Progenitor cell of endocrine pancreas (in vitro differentiated cells): ENCODE results near the gene COL2A1. TPM values are rescaled to one million over a fixed set of nuclear protein-coding genes. Genes with fewer than 3 reads are reported as not detected.

Experiments
- DNase-seq: peaks from one replicate; pipeline ENCODE4 v3.0.0; 2021; ENCODE audit warnings: low spot score; ENCODE audit not compliant: unreplicated experiment
- H3K27ac Mint-ChIP-seq: 2 replicates; pipeline ENCODE4 v1.8.0; 2021; ENCODE audit warnings: mild to moderate bottlenecking, moderate library complexity, mixed read lengths
- H3K27me3 Mint-ChIP-seq: 2 replicates; pipeline ENCODE4 v1.8.0; 2021; ENCODE audit warnings: mixed read lengths
- H3K36me3 Mint-ChIP-seq: 2 replicates; pipeline ENCODE4 v1.8.0; 2022; ENCODE audit warnings: mixed read lengths; ENCODE audit not compliant: insufficient read depth
- H3K4me1 Mint-ChIP-seq: 2 replicates; pipeline ENCODE4 v1.8.0; 2021; ENCODE audit warnings: low read depth, mixed read lengths
- H3K4me3 Mint-ChIP-seq: 2 replicates; pipeline ENCODE4 v1.8.0; 2021; ENCODE audit warnings: low read depth, mild to moderate bottlenecking, moderate library complexity, mixed read lengths
- H3K9me3 Mint-ChIP-seq: 2 replicates; pipeline ENCODE4 v1.8.0; 2021; ENCODE audit warnings: low read depth, mixed read lengths
- total RNA-seq: library from RNA; stranded (reverse); gene quantifications from 2 replicates; pipeline ENCODE4 v1.2.1, GENCODE V29; 2021
- TF ChIP-seq, protein P1 (sequence below): fragments of 200-600 bp; sonication (generic); IDR thresholded peaks from one replicate; pipeline ENCODE4 v1.5.0; 2021; ENCODE audit warnings: antibody characterized with exemption, mild to moderate bottlenecking; ENCODE audit not compliant: unreplicated experiment

The COL2A1 gene
- total RNA-seq, 1 donor from 2014 or later, result 424 TPM

DNA sequence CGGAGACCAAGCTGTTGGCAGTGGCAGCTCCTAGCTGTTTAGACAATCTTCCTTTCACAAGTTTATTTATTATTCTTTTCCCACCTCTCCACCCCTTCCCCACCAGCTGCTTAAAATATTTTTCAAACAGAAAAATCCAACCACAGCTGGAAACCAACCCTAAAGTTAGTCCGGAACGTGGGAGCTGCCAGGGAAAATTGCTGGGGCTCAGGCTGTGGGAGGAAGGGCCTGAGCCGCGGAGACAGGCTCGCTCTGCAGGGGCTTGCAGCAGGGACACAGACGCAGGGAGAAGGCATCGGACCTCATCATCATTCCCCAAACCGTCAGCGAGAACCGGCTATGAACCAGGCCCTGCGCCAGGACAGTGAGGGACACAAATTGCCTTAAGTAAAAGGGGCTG lies 56.9 kb downstream of the COL2A1 start:
- H3K27ac Mint-ChIP-seq, result no peak overlapping the region
- DNase-seq, result no peak
- no peak overlapping the region for H3K4me3 Mint-ChIP-seq

DNA sequence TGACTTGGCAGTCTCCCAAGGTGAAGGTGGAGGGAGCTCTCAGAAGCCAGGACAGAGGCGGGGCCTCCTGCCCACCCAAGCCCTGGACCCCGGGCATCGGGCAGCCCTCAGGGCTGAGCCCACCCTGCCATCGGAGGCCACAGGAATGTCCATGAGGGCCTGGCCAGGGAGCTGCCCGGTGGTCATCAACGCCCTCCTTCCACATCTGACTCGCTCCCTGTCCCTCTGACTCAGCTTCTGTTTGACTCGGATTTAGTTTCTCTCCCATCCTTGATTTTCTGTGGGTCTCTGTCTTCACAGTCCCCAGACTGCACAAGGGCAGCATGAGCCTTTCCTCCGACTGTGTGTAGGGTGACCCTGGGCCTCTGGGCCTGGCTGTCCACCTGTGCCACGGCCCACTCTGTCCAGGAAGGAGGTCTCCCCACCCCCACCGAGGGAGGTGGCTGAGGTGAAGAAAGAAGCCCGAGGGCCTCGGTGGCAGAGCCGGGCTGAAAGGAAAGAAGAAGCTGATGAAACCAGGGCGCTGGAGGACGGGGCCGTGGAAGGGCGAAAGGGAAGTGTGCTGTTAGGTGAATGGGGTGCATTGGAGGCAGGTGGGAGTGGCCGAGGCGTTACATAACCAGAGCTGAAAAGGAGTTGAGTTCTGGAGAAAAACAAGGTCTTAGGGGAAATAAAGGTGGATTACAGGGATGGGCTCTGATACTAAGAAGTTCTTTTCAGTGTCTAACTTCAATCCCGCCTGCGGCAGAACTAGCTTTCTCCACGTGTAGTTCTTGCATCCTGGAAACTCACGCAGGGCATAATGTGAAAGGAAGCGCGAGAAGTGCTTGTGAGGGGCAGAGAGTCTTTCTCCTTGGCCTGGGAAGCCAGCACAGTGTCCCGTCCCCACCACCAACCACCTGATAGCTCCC lies 57.6 kb downstream of the COL2A1 start:
- Mint-ChIP-seq H3K36me3 (no peaks in the 10 kb centered on the region), H3K4me1 (no peaks in the 10 kb centered on the region), H3K27ac (no peak overlapping the region), H3K27me3 (peaks cover 16% of the 10 kb centered on the region), H3K9me3 (no peaks in the 10 kb centered on the region), H3K4me3 (no peak overlapping the region)
- DNase-seq, result no peak
- TF ChIP-seq, protein P1, sequence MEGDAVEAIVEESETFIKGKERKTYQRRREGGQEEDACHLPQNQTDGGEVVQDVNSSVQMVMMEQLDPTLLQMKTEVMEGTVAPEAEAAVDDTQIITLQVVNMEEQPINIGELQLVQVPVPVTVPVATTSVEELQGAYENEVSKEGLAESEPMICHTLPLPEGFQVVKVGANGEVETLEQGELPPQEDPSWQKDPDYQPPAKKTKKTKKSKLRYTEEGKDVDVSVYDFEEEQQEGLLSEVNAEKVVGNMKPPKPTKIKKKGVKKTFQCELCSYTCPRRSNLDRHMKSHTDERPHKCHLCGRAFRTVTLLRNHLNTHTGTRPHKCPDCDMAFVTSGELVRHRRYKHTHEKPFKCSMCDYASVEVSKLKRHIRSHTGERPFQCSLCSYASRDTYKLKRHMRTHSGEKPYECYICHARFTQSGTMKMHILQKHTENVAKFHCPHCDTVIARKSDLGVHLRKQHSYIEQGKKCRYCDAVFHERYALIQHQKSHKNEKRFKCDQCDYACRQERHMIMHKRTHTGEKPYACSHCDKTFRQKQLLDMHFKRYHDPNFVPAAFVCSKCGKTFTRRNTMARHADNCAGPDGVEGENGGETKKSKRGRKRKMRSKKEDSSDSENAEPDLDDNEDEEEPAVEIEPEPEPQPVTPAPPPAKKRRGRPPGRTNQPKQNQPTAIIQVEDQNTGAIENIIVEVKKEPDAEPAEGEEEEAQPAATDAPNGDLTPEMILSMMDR, result no peak

More for the DNA sequence above, 56.9 kb downstream of the COL2A1 start:
- peaks cover 19% of the 10 kb centered on the region for H3K27me3 Mint-ChIP-seq
- H3K36me3 Mint-ChIP-seq, result no peaks in the 10 kb centered on the region
- H3K9me3 Mint-ChIP-seq, result no peaks in the 10 kb centered on the region
- H3K4me1 Mint-ChIP-seq, result no peaks in the 10 kb centered on the region
- TF ChIP-seq, protein P1, result no peak

DNA sequence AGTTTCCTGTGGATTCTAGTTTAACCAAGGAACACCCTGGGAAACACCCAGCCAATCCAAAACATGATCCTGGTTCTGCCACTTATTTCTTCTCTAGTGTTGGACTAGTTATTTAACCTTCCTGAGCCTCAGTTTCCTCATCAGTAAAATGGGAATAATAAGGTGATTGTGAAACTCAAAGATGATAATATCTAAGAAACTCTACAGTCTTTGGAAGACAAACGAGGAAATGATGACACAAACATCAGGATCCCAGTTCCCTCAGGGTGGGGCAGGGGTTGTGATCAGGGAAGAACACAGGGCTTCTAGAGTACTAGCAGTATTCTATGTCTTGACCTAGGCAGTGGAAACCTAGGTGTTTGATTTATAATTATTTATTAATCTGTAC lies 58.9 kb downstream of the COL2A1 start:
- DNase-seq, result no peak
- Mint-ChIP-seq H3K4me1 (peaks cover 1% of the 10 kb centered on the region), H3K27me3 (peaks cover 20% of the 10 kb centered on the region), H3K4me3 (no peak overlapping the region), H3K27ac (no peak overlapping the region), H3K36me3 (no peaks in the 10 kb centered on the region), H3K9me3 (no peaks in the 10 kb centered on the region)
- TF ChIP-seq, protein P1, result no peak

DNA sequence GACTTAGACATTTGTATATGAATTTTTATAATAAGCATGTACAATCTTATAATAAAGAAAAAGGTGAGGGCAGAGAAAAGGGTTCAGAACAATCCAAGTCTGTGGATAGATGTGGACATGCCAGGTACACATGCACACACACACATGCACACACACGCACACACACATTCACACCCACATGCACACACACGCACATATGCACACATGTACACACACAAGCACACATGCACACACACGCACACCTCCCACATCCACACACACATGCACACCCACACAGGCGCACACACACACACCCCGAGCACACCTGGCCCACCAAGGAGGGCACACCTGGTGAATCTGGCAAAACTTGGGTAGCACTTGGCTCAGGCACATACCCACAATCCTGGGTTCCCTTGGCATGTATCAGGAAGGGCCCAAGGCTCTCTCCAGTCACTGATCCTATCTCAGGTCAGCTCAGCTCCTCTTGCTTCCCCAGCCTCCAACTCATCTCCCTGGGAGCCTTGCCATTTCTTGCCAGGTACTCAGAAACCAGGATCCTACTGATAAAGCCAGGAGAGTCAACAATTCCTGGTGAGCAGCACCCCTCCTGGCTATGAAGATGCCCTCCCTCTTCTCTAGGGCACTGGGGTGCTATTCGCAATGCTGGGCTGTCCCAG lies 59.5 kb downstream of the COL2A1 start:
- DNase-seq, result no peak
- H3K4me3 Mint-ChIP-seq, result no peak overlapping the region
- H3K4me1 Mint-ChIP-seq, result peaks cover 1% of the 10 kb centered on the region
- H3K27me3 Mint-ChIP-seq, result peaks cover 22% of the 10 kb centered on the region
- TF ChIP-seq, protein P1, result no peak
- no peaks in the 10 kb centered on the region for H3K9me3 Mint-ChIP-seq
- no peaks in the 10 kb centered on the region for H3K36me3 Mint-ChIP-seq
- H3K27ac Mint-ChIP-seq, result no peak overlapping the region

DNA sequence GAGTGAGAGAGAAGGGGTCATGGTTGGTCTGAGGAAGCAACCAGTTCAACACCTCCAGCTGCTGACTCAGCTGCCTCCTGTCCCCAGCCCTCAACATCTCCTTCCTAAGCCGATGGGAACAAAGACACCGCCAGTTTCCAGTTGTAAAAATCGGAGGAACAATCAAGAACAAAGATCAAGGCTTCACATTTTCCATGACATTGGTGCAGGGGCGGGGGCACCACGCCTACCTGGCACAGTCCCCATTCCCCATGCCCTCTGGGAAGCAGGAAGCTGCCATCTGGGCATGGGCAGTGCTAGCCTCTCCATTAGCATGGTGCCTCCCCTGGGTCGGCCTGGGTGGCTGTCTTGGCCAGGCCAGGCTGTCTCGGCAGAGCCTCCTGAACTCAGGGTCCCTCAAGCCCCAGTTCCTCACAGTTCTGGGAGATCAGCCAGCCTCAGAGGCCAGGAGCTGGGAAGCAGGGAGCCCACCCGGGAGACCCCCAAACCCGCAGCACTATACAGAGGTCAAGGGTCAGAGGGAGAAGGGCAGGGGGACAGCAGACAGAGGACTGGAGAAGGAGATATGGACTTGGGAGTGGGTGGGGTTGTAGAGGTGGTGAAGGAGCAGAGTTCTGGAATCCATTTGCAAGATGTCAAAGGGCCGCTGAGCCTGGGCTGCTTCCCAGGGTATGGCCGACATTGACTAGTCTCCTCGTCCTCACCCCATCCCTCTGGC lies 60.5 kb downstream of the COL2A1 start:
- TF ChIP-seq, protein P1, result no peak
- Mint-ChIP-seq H3K27me3 (peaks cover 25% of the 10 kb centered on the region), H3K36me3 (no peaks in the 10 kb centered on the region), H3K4me3 (no peak overlapping the region), H3K9me3 (no peaks in the 10 kb centered on the region), H3K27ac (no peak overlapping the region), H3K4me1 (peaks cover 1% of the 10 kb centered on the region)
- DNase-seq, result no peak
